HepG2 (cell line): Measurements from ENCODE around the gene AK2. TPM values are rescaled to one million over a fixed set of nuclear protein-coding genes. Genes with fewer than 3 reads are reported as not detected.

Experiments used
- ATAC-seq: fragments of 200-7000 bp; cut with Tn5 transposase; 3 replicates; pipeline ENCODE4 v1.9.1; 2020; ENCODE audit warnings: mild to moderate bottlenecking, moderate library complexity
- BruUV-seq: library from RNA; stranded (reverse); fragments of 400-500 nt; replicated peaks from 2 replicates; lab custom pipeline; 2021; lab: Mats Ljungman, UMichigan
- CTCF ChIA-PET: fragments of 300-600 bp; formaldehyde crosslinking; extraction: SDS; loops from one replicate; lab custom pipeline; 2021; ENCODE audit warnings: low total read pairs, inconsistent platforms, low intra/inter-chr PET ratio; lab: Yijun Ruan, JAX
- POLR2A ChIA-PET: fragments of 350-600 bp; sonication (Branson Sonifier 250); formaldehyde crosslinking; loops from one replicate; lab custom pipeline; 2020; ENCODE audit warnings: antibody characterized with exemption, inconsistent platforms; lab: Yijun Ruan, JAX
- DNase-seq: peaks from one replicate; pipeline ENCODE4 v3.0.0-alpha.2; 2015; ENCODE audit warnings: low spot score
- FAIRE-seq: peaks from 3 replicates; lab custom pipeline; 2011; peaks lifted over from hg19 to GRCh38; lab: Jason Lieb, UNC
- H2AFZ ChIP-seq: one replicate; pipeline ENCODE4 v1.6.1; 2011; ENCODE audit warnings: low read length, inconsistent platforms
- H3K27ac ChIP-seq: fragments of 300-600 bp; 3 replicates; pipeline ENCODE4 v1.8.0; 2011; ENCODE audit warnings: mixed run types, mild to moderate bottlenecking, mixed read lengths, low read length, inconsistent platforms; ENCODE audit not compliant: insufficient read depth; ENCODE audit errors: extremely low read length
- H3K27me3 ChIP-seq, 2 experiments: fragments of 200-600 bp in 1 of 2; 2 replicates in 1 of 2; 3 replicates in 1 of 2; pipeline versions ENCODE4 v1.6.0 to v1.8.0; 2011; ENCODE audit warnings: low read length in 2 of 2, mild to moderate bottlenecking in 2 of 2, moderate library complexity in 2 of 2, inconsistent platforms in 1 of 2; ENCODE audit not compliant: insufficient read depth in 2 of 2, control insufficient read depth in 1 of 2
- H3K36me3 ChIP-seq, 2 experiments: fragments of 200-600 bp in 1 of 2; replicated peaks in 1 of 2; 2 replicates in 1 of 2; 3 replicates in 1 of 2; pipeline versions ENCODE4 v1.5.1 to v1.8.0; 2011; ENCODE audit warnings: low read length in 2 of 2, inconsistent platforms in 1 of 2; ENCODE audit not compliant: insufficient read depth in 2 of 2, control insufficient read depth in 1 of 2
- H3K4me1 ChIP-seq: 2 replicates; pipeline ENCODE4 v1.5.1; 2012; ENCODE audit warnings: low read length, inconsistent platforms; ENCODE audit not compliant: insufficient read depth
- H3K4me2 ChIP-seq: 2 replicates; pipeline ENCODE4 v1.6.0; 2011; ENCODE audit warnings: low read depth, low read length, inconsistent platforms
- H3K4me3 ChIP-seq, 3 experiments: fragments of 200-600 bp in 1 of 3; sonication (generic), shearing (Covaris generic) in 1 of 3; replicated peaks in 1 of 3; 2 replicates each; pipeline ENCODE4 v1.5.1; 2011 to 2016; ENCODE audit warnings: low read length in 3 of 3, inconsistent platforms in 2 of 3, low read depth in 2 of 3, mild to moderate bottlenecking in 2 of 3, control low read depth in 1 of 3, mixed read lengths in 1 of 3; ENCODE audit not compliant: insufficient read depth in 1 of 3
- H3K79me2 ChIP-seq: one replicate; pipeline ENCODE4 v1.6.1; 2011; ENCODE audit warnings: low read length, inconsistent platforms; ENCODE audit not compliant: insufficient read depth
- H3K9ac ChIP-seq: 2 replicates; pipeline ENCODE4 v1.6.0; 2011; ENCODE audit warnings: mild to moderate bottlenecking, low read depth, low read length, inconsistent platforms; ENCODE audit not compliant: insufficient read depth
- H3K9me3 ChIP-seq: 2 replicates; pipeline ENCODE4 v1.5.1; 2012; ENCODE audit warnings: mild to moderate bottlenecking, low read length
- H4K20me1 ChIP-seq: 2 replicates; pipeline ENCODE4 v1.6.0; 2011; ENCODE audit warnings: inconsistent platforms, mild to moderate bottlenecking, low read length, moderate library complexity; ENCODE audit not compliant: insufficient read depth
- AHDC1 ChIP-seq: sonication (generic); formaldehyde crosslinking; IDR thresholded peaks from 2 replicates; pipeline ENCODE4 v1.5.1; 2020; ENCODE audit warnings: mild to moderate bottlenecking, missing genetic modification reagents, borderline replicate concordance
- GABPB1 ChIP-seq: IDR thresholded peaks from 2 replicates; pipeline ENCODE4 v1.6.1; 2016; ENCODE audit warnings: mild to moderate bottlenecking, missing genetic modification reagents, moderate library complexity, missing compliant biosample characterization
- MXD4 ChIP-seq: IDR thresholded peaks from 2 replicates; pipeline ENCODE4 v1.6.1; 2016; ENCODE audit warnings: mild to moderate bottlenecking, missing biosample characterization, missing genetic modification reagents
- SMC3 ChIP-seq: IDR thresholded peaks from 2 replicates; pipeline ENCODE4 v1.6.1; 2011; ENCODE audit warnings: low read length, improper control_type of control experiment
- SP4 ChIP-seq: sonication (generic); formaldehyde crosslinking; IDR thresholded peaks from 2 replicates; pipeline ENCODE4 v1.8.1; 2023; ENCODE audit warnings: mild to moderate bottlenecking, missing genetic modification reagents
- TIGD3 ChIP-seq: sonication (generic); formaldehyde crosslinking; IDR thresholded peaks from 2 replicates; pipeline ENCODE4 v1.5.1; 2020; ENCODE audit warnings: mild to moderate bottlenecking, missing genetic modification reagents, borderline replicate concordance
- XRCC5 ChIP-seq: fragments of 200-400 bp; formaldehyde crosslinking; optimal IDR thresholded peaks from 2 replicates; pipeline ENCODE3; 2017; ENCODE audit warnings: mild to moderate bottlenecking, low read length
- ZKSCAN8 ChIP-seq: IDR thresholded peaks from 2 replicates; pipeline ENCODE4 v1.6.1; 2016; ENCODE audit warnings: borderline replicate concordance, missing genetic modification reagents, missing compliant biosample characterization
- ZNF772 ChIP-seq: sonication (generic); formaldehyde crosslinking; IDR thresholded peaks from 2 replicates; pipeline ENCODE4 v1.5.0; 2020; ENCODE audit warnings: mild to moderate bottlenecking, missing genetic modification reagents
- ZNF83 ChIP-seq: sonication (generic); formaldehyde crosslinking; IDR thresholded peaks from 2 replicates; pipeline ENCODE4 v1.4.0; 2020; ENCODE audit warnings: missing genetic modification reagents, mild to moderate bottlenecking, borderline replicate concordance
- ZNF891 ChIP-seq: sonication (generic); formaldehyde crosslinking; IDR thresholded peaks from 2 replicates; pipeline ENCODE4 v1.5.0; 2020; ENCODE audit warnings: mild to moderate bottlenecking, missing genetic modification reagents
- ZSCAN9 ChIP-seq: IDR thresholded peaks from 2 replicates; pipeline ENCODE4 v1.6.1; 2016; ENCODE audit warnings: borderline replicate concordance
- WGBS: methylation state at CpG from one replicate; pipeline ENCODE4 v1.1.6; 2017; ENCODE audit warnings: low lambda C conversion rate; 5-methylcytosine and 5-hydroxymethylcytosine counted together
- in situ Hi-C: cut with HindIII; loops from 2 replicates; pipeline ENCODE4 v1.10.0; 2017; ENCODE audit warnings: low pct_unique_long_range_greater_than_20kb; ENCODE audit not compliant: extremely low pct_ligation_motif_present
- intact Hi-C: fragments of 100-400 bp; cut with micrococcal nuclease; formaldehyde crosslinking; loops from one replicate; pipeline ENCODE4 v1.10.0; 2022; ENCODE audit not compliant: unreplicated experiment
- polyA plus RNA-seq, 8 experiments: library from polyadenylated mRNA; depleted of rRNA in 3 of 8; stranded (reverse) in 7 of 8; unstranded in 1 of 8; fragments of >200 nt; fragmentation: Illumina TruSeq in 4 of 8; extraction: Trizol in 4 of 8; gene quantifications; 2 replicates each; pipeline versions ENCODE4 v1.2.1 to v1.2.3, GENCODE V29; 2011 to 2016; ENCODE audit warnings: low read depth in 4 of 8, missing spikeins in 1 of 8, mixed read lengths in 1 of 8; ENCODE audit not compliant: insufficient read depth in 1 of 8
- total RNA-seq, 5 experiments: library from RNA; depleted of rRNA; stranded (reverse); fragments of >200 nt; fragmentation: Illumina TruSeq; extraction: Trizol; gene quantifications; 2 replicates each; pipeline ENCODE4 v1.2.3, GENCODE V29; 2016; ENCODE audit warnings: low read depth in 1 of 5
- TF ChIP-seq, protein P1 (sequence below): sonication (generic); formaldehyde crosslinking; IDR thresholded peaks from 2 replicates; pipeline ENCODE4 v1.4.0; 2020; ENCODE audit warnings: missing genetic modification reagents, borderline replicate concordance

Gene AK2
- total and polyA plus RNA-seq, 2 of the 13 experiments (the other 11 are each of a cell fraction or from before 2014, with no cell fraction given), result 170 to 188 TPM

DNA sequence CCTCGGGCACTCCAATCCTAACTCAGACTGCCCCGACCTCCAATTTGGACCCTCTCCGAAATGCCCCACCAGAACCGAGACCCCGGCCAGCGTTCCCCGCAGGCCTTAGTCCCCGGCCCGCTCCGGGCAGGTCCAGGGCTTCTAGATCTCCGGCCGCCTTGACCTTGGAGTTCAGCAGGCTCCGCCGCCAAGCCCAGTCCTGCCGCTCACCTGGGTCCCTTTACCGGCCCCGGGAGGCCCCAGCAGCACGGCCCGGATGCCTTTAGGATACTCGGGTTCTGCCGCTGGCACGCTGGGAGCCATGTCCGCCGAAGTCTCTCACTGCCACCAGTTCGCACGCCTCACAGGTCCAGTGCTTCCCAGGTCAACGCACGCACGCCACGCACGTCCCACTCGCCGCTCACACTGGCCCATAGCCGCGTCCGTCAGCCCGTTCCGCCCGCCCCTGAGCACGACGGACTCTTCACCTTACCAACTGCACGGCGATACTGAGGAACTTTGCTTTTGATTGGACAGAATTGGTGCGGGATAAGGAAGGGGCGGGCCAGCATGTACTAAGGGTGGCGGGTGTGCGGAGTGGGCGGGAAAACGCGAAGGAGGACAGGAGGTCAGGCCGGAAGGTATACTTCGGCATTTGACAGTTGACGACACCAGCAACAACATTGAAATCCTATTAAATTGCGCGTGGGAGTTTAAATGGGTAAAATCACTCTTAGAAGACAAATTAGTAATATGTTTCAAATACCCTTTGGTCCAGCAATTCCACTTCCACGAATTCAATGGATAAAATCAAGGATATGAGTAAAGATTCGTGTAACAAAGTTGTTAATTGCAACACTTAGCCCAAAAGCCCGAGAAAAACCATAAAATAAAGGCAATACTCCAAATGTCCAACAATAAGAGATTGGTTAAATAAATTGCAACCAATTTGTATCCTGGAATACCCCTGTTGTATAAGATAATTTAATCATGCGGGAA lies at the start of gene AK2 (continued):
- peak; percentile 91; the same call in 1 of the 2 replicates for TF ChIP-seq MXD4 (CRISPR knock-in tag)
- peak; percentile 96 for TF ChIP-seq GABPB1 (CRISPR knock-in tag)
- TF ChIP-seq SP4, result peak; percentile 96

GRCh38 chr1:33086384-33086850 lies 49.7 kb upstream of the AK2 start:
- Histone ChIP-seq H3K36me3 (no peaks in the 10 kb centered on the region), H2AFZ (no peak overlapping the region), H3K27me3 (no peaks in the 10 kb centered on the region), H3K9ac (no peak overlapping the region), H4K20me1 (no peaks in the 10 kb centered on the region), H3K9me3 (no peaks in the 10 kb centered on the region), H3K79me2 (no peaks in the 10 kb centered on the region), H3K4me3 (no peak overlapping the region), H3K4me1 (peaks cover 8% of the 10 kb centered on the region; the same call in 1 of the 2 replicates), H3K27ac (no peak overlapping the region), H3K4me2 (no peak overlapping the region)
- intact Hi-C loops, result loop anchor here (1.0 to 10.0 kb wide), 2 partner anchors 152 to 210 kb away; no protein-coding TSS in a partner anchor
- 30% methylated on average over 8 of the region's 12 CpGs for WGBS
- DNase-seq, result peak; percentile 69
- peak; percentile 91 for ATAC-seq
- FAIRE-seq, result peak; percentile 60
- in situ Hi-C loops, result no loop called here
- BruUV-seq, result no TSS peak
- CTCF ChIA-PET, result interaction anchor here (1.3 to 1.6 kb wide), 2 partner anchors 152 to 210 kb away, joined by 4 to 9 read pairs; no protein-coding TSS in a partner anchor
- POLR2A ChIA-PET, result interaction anchor here (1.1 kb wide), 1 partner anchor 153 kb away, joined by 5 read pairs; no protein-coding TSS in a partner anchor
- peak; percentile 32 for TF ChIP-seq XRCC5
- TF ChIP-seq, protein P1, sequence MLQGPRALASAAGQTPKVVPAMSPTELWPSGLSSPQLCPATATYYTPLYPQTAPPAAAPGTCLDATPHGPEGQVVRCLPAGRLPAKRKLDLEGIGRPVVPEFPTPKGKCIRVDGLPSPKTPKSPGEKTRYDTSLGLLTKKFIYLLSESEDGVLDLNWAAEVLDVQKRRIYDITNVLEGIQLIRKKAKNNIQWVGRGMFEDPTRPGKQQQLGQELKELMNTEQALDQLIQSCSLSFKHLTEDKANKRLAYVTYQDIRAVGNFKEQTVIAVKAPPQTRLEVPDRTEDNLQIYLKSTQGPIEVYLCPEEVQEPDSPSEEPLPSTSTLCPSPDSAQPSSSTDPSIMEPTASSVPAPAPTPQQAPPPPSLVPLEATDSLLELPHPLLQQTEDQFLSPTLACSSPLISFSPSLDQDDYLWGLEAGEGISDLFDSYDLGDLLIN (CRISPR knock-in tag), result no peak
- TF ChIP-seq SMC3, result peak; percentile 55; the same call in 1 of the 2 replicates
- no peak for TF ChIP-seq ZSCAN9 (CRISPR knock-in tag)
- TF ChIP-seq ZKSCAN8 (CRISPR knock-in tag), result no peak
- no peak for TF ChIP-seq TIGD3 (CRISPR knock-in tag)
- TF ChIP-seq ZNF891 (CRISPR knock-in tag), result no peak
- TF ChIP-seq ZNF83 (CRISPR knock-in tag), result no peak
- no peak for TF ChIP-seq ZNF772 (CRISPR knock-in tag)
- no peak for TF ChIP-seq AHDC1 (CRISPR knock-in tag)
